HL-60/S4 treated with phorbol 12-myristate 13-acetate at 8.2 ng/mL for 4 days and 3 days (cell line): ENCODE measurements around the gene GRID1.

Experiments
- in situ Hi-C: fragments of 300-500 bp; cut with MboI; formaldehyde crosslinking; loops from 2 replicates; pipeline ENCODE4 v1.15.0; 2022; ENCODE audit warnings: low sequenced_read_pairs

GRID1 gene

DNA sequence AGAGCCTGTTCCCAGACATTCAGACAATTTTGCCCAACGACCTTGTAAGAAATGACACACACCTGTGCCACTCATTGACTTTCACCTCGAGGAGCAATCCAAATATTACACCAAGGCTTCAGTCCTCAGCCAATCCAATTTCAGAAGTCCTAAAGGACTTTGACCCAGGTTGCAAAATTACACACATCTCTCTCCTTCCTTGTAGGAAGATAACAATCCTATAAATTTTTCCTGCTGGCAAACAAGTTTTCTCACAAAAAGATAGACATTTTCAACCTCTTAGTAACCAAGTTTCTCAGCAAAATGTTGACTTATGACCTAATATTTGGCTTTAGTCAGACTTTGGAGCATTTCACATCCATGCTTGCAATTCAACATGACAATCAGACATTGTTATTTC lies 745.0 kb downstream of the GRID1 start:
- in situ Hi-C loops = no loop called here

DNA sequence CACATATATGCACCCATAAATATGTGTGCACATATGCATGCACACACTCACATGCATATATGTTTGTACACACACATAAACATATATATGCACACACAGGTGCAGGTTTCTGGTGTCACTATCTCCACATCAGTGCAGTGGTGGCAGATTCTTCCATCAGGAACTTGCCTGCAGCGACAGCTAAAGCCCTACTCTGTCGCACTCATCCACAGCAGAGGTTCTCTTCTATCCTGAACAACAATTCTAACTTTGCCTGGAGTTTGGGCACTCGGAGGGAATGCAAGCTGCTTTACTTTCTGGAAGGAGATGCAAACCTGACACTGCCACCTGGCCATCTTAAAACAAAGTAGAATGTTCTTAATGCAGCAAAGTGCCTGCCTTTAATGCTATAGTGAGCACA lies 745.8 kb downstream of the GRID1 start:
- in situ Hi-C loops = no loop called here

- in situ Hi-C loops = no loop called here
Measured at GRCh38 chr10:85619832-85620231, 746.8 kb downstream of the GRID1 start.

- in situ Hi-C loops = no loop called here
Measured at GRCh38 chr10:85618841-85619240, 747.8 kb downstream of the GRID1 start.

DNA sequence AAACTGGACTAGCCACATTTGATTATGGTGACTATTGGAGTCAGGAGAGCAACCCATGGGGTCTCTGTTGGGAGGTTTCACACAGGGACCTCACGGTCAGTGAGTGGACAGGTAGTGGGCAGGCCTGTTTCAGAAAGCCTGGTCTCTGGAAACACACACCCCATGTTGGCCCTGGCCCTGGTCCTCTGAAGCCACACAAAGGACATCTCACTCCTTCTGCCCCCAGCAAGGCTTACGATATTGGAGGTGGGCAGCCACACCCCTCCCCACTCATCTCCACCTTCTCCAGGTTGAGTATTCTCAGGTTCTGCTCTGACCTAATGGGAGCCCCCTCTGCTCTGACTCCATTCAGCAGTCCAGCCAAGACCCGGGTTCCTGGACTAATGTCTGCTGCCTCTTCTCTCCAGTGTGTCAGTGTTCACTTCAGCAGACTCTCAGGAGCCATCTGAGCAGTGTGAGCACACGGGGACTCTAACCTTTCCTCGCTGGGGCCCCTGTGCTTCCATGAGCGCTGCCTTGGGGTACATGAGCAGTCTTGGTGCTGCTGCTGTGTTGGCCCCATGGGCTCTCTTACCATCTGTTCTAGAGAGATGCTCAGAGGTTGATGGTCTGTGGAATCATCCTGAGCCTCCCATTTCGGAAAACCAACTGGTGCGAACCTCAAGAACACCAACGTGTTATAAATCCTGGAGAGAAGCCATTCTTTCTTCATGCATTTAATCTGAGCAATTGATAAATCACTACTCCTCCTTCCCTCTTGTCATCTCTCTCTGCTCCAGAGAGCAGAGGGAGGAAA lies 748.6 kb downstream of the GRID1 start:
- in situ Hi-C loops = no loop called here

- in situ Hi-C loops = no loop called here
Measured at GRCh38 chr10:85615556-85615955, 751.0 kb downstream of the GRID1 start.

DNA sequence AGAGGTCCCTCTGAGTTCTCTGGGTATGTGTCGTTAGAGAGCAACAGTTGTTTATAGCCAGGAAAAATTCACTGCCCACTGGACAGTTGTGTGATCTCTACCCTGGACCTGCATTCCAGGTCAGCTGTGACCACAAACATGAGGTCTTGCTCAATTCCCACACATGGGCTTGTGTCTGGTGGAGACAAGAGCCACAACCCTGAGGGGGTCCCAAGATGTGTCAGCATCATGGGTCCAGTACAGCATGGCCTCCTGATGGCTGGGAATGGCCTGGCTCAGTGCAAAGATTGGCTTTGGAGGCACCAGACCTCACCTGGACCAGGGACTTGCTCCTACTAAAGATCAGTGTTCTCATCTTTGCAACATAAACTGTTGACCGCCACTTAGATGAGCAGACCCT lies 751.6 kb downstream of the GRID1 start:
- in situ Hi-C loops = no loop called here

DNA sequence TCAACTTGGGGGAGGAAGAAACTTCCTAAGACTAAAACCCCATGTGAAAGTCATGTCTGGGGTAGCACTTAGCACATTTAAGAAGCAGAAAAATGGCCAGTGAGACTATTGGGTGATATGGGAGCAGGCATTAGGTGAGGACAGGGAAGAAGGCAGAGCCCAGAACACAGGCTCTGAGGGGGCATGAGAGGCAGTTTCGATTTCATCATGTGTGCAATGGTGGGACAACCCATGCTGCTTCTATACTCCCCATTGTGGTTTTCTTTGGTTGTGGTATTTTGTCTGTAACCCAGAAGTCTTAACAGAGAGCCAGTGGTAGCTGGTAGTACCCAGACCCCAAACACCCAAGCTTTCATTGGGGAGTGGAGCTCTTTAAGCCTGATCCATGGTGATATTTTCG lies 752.0 kb downstream of the GRID1 start:
- in situ Hi-C loops = no loop called here

DNA sequence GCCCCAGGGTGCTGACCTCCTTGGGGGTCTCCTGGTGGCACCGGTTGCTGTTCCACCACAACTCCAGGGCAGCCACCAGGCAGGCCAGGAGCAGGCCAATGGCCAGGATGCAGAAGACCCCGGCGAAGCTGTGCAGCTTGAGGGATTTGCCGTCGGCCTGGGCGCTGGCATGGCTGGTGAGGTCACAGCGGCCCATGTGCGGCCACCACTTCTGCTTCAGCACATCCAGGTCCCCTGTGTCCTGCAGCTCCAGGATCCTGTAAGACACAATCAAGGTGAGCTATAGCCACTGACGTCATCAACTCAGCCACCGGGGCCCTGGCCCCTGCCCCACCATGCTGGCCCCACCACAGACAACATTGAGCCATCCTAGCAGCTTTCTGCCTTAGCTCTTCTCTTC lies 753.2 kb downstream of the GRID1 start:
- in situ Hi-C loops = no loop called here

- in situ Hi-C loops = no loop called here
Measured at GRCh38 chr10:85612833-85613232, 753.8 kb downstream of the GRID1 start.

GRCh38 chr10:85612378-85612775 lies 754.2 kb downstream of the GRID1 start:
- in situ Hi-C loops = no loop called here

GRCh38 chr10:85611746-85612377 lies 754.7 kb downstream of the GRID1 start:
- in situ Hi-C loops = no loop called here

GRCh38 chr10:85611093-85611740 lies 755.4 kb downstream of the GRID1 start:
- in situ Hi-C loops = no loop called here

- in situ Hi-C loops = no loop called here
Measured at GRCh38 chr10:85610381-85611092, 756.1 kb downstream of the GRID1 start.

- in situ Hi-C loops = no loop called here
Measured at GRCh38 chr10:85609509-85609908, 757.1 kb downstream of the GRID1 start.

GRCh38 chr10:85608706-85609105 lies 757.9 kb downstream of the GRID1 start:
- in situ Hi-C loops = no loop called here

GRCh38 chr10:85607043-85607695 lies 759.4 kb downstream of the GRID1 start:
- in situ Hi-C loops = no loop called here

DNA sequence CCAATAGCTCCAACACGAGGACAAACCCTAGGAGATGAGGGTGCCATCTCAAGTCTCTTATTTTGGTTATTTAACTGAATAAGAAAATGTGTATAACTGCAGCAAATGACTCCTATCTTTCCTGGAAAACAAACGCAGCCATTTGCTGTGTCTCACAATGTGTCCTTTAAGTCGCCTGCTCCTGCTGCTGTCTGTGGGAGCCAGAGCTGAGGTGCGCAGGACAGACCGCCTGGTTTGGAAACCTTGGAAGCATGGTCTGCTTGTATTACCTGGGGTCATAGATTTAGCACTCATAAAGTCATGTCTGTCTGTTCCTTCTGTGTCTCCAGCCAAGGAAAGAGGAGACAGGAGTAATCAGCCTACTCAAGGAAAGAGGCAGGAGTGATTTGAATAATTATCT lies 760.2 kb downstream of the GRID1 start:
- in situ Hi-C loops = no loop called here

GRCh38 chr10:85604884-85605283 lies 761.7 kb downstream of the GRID1 start:
- in situ Hi-C loops = no loop called here

DNA sequence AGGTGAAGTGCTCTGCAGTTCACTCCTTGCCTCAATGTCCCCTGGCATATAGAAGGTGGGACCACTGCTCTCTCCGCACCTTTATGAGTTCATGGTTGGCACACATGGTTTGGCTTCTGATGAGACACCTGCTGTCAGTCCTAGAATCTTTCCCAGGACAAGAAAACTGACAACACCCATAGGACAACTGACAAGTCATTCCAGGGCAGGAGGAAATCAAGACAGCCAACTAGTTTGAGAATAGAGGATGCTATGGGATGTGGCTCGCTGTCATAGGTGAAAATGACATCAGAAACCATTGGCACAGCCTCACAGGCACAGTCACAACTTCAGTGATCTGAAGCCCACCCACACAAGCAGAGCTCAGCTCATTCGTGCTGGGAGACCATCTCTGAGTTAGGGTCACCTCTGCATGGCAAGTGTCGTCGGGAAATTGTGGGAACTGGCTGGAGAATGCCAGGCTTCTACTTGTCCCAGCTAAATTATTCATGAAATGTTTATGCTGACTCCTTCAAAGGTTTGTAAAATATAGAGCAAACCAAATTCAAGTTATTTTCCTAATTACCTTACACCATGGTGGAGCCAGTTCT lies 762.4 kb downstream of the GRID1 start:
- in situ Hi-C loops = no loop called here
